HG02938 (cell line): Measurements from ENCODE around the gene DYRK3.

Experiments
- ATAC-seq: cut with Tn5 transposase; IDR thresholded peaks from one replicate; pipeline ENCODE4 v1.9.1; 2021; ENCODE audit warnings: mild to moderate bottlenecking, moderate library complexity; ENCODE audit not compliant: unreplicated experiment

Gene DYRK3

DNA sequence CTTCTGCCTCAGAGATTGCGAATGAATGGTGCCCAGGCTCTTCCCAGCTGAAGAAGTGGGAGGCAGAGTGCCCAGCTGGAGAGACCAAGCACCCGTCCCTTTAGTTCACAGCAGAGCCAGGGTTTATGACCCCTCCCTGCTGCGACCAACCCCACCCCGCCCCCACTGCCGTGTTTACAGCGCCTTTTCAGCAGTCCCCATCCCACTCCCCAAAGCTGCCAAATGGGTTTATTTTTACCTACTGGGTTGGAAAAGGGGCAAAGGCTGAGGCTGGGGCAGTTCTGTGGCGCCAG lies 23.6 kb downstream of the DYRK3 start:
- ATAC-seq, result no peak

DNA sequence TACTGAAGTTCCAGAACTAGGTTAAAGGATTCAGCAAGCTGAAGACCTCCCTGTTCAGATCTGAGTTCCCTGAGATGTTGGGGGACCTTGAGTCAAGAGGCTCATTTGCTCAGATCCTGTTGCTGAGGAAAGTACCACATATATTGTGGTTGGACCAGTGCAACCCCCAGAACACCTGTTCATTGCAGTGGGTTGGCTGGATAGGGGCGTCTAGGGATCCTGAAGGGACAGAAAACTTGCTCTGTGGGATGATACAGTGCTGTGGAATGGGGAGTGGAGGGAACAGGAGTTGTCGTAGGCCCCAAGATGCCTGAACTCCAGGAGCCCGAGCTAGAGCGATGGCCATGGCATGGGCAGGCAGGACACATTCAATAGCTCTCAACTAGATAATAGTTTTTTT lies 24.8 kb downstream of the DYRK3 start:
- no peak for ATAC-seq

DNA sequence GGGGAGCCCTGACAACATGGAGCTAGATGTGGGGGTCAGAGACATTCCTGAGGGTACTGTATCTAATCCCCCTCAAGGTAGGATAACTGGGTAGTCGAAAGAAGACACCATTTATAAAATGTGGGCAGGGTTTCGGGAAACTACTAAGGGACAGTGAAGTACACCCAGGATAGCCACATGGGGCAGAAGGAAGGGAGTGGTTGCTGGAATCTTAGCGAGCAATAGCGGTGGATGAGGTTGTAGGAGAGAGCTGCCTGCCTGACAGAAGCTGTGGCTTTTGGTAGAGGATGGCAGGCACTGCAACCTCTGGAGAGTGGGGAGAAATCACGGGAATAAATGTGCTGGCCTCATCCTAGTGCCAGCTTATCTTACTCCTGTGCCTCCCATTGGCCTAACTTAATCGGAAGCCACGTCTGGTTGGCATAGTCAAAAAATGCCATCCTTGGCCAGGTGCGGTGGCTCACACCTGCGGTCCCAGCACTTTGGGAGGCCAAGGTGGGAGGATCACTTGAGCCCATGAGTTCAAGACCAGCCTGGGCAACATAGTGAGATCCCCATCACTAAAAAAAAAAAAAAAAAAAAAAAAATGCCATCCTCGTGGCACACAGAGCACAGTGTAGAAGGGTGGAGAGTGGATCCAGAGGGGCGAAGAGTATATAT lies 26.0 kb downstream of the DYRK3 start:
- no peak for ATAC-seq

DNA sequence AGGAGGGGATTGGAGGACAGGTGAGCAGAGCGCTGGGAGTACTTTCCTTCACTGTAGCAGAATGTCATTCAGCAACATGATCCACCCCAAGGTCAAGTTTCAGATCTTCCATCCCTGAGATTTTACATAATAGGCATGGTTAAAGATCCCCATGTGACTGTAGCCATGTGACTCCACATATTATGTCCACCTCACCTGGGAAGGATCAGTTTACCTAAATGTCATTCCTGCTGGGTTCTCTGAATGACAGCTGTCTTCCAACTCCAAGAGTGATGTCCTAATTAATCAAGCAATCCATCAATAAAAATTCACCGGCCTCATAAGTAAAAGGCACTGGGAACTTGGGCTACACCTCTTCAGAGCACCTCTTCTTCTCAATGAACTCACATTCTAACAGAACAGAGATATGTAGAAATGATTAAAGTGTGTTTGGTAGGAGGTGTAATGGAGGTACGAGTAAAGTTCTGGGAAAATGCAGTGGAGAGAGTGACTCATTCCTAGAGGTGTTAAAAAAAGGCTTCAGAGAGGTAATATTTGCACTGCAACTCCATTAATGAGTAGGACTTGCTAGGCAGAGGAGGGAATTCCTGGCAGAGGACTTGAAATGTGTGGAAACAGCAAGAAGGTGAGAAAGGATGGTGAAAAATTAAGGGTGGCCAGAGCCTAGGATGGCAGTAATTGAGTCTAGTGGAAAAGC lies 27.2 kb downstream of the DYRK3 start:
- ATAC-seq, result no peak

DNA sequence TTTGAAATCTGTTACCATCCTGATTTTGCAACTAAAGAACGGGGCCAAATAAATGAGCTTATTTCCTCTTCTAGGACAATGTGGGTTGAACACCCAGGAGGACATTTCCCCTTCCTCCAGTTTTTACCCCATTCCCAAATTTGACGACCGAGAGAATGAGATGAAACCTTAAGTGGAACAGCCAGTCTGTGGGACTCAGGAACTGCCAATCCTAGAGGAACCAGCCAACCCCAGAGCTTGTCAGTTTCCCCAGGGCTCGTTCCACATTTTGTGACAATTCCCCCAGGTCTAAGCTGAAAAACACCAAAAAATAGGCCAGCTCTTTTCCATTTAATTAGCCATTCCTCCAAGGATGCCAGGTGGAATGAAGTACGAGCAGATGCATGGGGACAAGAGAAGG lies 28.0 kb downstream of the DYRK3 start:
- no peak for ATAC-seq

DNA sequence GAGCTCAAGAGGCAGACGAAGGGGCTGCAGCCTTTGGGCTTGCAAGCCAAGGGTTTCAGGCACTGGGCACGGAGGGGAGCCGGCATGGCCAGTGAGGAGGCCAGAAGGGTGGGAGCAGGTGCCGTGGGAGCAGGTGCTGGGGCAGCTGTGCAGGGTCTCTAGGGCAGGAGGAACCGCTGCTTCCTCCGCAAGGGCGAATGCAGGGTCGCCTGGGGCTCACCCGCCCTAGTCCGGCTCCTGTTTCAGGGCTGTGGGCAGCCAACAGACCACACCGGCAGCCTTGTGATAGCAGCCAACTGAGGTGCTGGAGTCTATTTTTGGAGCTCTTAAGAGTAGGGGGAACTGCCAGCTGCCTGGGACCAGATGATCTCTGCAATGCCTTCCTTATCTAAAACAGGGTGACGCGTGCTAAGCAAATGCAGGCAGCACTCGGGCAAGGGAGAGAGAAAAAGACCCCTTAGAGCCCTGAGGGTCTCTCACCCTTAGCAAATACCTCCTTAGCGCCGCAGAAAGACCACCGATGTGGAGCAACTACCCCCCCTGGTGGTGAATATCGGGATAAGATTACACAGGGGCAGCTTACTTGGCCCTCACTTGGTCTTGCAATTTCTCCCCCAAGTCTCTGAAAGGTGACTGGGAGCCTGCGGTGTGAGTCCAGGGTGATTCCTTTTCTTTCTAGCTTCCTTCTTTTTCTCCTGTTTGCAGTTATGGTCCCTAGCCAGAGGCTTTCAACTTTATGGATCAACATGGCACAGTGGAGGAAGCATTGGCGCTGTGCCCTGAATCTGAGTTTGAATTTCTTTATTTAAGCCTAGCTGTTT lies 28.7 kb downstream of the DYRK3 start:
- ATAC-seq, result no peak

DNA sequence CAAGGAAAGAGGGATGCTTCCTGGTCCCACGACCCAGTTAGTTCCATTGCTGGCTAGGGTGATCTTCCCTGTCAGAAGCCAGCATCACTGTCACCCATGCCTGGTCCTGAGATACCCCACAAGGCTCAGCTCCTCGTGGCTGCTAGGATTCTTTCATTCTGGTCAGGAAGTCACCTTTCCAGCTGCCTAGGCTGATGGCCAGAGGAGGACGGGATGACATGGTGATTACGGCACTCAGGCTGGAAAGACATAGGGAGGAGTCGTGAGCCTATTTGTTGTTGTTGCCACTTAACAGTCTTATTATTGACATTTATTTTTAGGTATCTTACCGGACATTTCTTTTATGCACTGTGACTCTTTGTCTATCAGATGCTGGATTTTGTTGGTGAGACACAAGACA lies 29.4 kb downstream of the DYRK3 start:
- no peak for ATAC-seq

DNA sequence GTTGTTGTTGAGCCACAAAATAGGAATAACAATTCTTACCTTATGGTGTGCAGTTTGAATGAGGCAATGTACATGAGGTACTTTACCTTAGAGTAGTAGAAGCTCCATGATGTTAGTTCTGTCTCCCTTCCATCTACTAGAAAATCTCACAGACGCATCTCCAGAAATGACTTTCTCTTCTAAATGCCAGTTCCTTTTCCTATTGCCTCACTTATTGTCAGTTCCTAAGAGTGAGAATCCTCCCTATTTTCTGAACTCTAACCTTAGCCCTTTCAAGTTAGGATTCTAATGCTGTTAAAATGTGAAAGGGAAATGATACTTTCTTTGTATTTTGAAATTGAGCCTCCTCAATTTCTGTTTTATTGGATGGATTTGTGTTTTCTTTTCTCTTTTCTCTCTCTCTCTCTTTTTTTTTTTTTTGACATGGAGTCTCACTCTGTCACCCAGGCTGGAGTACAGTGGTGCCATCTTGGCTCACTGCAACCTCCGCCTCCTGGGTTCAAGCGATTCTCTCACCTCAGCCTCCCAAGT lies 30.8 kb downstream of the DYRK3 start:
- ATAC-seq, result no peak

DNA sequence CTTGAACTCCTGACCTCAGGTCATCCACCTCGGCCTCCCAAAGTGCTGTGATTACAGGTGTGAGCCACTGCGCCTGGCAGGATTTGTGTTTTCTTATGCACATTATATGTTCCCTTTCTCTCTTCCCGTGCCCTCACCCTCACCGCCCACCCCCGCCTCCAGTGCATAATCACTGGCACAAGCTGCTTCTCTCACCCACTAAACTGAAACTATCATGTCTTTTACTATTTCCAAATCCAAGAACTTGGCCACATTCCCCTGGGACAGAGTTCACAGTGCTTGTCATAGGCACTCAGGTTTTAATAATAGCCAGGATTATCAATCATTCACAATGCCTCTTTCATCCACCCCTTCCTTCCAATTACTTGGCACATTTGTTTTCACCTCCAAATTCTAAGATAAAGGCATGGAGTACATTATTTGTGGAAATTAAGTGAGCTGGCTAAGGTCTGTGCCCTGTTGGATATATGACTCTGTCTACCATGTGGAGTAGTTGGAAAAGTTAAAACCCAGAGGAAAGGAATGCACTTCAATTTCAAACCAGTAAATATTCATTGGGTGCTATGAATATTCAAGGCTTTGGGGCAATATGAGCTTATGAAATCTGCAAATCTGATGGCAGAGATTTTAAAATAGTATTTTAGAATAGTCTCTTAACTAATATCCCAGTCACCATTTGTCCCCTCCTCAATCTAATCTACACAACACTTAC lies 31.8 kb downstream of the DYRK3 start:
- ATAC-seq, result no peak

DNA sequence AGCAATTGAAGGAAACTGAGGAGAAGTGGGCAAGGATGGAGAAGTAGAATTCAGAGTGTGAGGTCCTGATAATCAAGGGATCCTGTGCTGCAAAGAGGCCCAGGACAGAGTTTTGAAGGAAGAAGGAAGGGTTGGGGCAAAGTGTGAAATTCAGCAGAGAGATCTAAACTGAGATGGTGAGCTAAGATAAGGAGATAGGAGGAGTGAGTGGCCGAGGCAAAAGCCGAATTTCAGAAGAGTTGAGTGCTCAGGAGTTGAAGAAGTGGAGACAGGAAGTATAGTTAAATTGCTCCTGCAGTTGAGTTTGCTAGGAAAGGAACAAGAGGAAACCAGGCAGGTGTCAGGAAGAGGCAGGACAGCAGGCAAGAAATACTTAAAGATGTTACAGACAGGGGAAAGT lies 33.0 kb downstream of the DYRK3 start:
- no peak for ATAC-seq

DNA sequence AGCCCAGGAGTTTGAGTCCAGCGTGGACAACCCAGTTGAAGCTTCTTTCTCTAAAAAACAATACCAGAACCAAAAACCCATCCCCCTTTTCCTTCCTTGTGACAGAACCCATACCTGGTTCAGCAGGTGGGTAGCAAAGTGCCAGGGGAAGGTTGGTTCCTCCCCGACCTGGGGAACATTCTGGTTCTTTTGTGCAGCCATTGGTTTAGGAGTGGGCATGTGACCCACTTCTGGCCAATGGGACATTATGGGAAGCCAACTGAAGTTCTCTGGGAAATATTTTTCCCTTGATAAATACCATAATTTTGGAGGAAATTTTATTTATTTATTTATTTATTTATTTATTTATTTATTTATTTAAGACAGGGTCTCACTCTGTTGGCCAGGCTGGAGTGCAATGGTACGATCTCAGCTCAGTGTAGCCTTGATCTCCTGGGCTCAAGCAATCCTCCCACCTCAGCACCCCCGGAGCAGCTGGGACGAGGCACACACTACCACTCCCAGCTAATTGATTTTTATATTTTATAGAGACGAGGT lies 33.6 kb downstream of the DYRK3 start:
- no peak for ATAC-seq

DNA sequence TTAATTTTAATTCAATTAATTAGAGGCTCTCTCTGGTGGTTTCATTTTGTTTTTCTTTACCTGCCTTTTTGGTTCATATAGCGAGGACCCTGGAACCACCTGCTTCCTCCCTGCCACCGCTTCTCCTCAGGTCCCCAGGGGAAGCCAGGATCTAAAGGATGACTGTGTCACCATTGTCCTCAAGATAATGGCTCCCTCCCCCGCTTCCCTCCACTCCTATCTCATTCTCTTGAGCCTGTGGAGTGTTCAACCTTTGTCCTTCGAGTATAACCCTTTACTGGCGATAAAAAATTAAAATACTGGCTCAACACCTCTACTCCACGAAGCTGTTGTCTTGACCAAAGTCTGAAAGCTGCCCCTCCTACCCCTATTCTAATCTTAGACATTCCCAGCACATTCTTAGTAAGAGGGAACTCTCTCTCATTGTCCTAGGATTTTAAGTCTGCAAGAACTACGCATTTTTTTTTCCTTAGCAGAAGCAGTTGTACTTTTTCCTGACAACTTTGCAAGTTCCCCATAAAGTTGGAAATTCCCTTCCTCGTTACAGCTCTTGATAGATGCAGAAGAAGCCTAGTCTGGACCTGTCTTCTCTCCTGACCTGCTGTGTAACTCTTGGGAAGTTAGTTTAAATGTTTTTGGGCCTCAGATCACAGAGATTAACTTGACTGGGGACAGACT lies 36.8 kb downstream of the DYRK3 start:
- ATAC-seq, result no peak

DNA sequence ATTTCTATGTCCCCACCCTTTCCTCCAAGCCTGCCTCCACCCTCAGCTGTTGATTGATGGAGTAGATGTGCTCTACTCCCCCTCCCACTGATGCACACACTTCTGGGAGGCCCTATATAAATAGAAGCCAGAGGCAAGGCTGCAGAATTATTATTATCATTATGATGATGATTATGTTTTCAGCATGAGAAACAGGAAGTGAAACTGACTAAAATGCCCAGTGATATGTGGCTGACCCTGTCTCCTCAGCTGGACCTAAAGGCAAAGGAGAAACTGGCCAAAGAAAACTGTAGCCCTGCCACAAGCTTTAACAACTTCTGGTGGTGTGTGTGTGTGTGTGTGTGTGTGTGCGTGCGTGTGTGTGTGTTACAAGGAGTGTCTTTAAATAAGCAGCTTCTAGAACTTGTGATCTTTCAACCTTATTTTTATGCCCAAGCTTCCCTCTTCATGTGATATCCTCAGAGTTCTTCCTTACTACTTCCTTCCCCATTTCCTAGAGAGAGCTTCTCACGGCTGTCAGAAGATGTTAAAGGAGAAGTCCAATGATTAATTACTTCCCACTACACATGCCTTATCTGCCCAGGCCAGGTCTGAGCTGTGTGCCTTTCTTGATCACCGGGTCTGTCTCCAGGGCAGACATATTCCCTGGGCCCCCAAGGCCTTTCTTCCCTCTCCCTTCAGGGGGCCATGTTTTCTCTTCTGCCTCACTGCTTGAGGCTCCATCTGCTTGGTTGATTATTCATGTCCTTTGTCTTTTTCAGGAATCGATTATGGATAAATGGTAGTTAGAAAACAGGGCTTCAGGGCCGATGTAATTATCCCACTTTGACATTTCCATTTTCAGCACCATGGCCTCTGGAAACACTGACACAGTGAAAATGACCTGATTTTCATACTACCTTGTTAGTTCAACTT lies 37.8 kb downstream of the DYRK3 start:
- ATAC-seq, result no peak

DNA sequence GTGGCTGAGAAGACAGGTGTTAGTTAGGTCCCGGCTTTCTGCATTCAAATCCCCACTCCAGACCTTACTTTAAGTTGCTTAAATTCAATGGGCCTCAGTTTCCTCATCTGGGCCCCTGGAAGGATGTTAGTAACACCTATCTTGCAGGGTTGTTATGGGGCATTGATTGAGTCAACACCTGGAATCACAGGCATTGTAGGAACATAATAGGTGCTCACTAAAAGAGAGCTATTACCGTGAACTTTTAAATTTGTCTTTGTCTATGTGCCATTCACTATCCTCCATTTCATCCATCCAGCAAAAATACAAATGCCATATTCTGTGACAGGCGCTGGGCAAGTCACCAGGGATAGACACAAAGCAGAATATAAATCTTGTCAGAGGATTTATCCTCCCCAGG lies 38.9 kb downstream of the DYRK3 start:
- no peak for ATAC-seq

DNA sequence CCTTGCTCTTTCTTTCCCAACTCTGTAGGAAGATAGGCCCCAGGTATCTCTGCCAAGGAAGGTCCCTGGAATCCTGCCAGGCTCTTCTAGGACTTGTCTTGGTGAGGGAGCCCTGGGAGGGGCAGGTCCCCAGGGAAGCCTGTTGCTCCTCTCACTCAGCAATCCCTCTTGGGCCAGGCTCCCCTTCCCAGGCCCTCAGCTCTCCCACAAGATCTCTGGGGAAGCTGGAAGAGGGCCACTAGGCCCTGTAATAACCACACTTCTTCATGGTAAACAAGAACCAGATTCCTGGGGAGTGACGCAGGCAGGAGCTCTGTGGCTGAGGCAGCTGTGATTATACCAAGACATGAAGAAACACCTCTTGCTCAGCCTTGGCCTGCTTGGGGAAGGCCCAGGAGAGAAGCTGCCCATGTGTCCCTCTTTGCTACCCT lies 39.4 kb downstream of the DYRK3 start:
- ATAC-seq, result no peak

DNA sequence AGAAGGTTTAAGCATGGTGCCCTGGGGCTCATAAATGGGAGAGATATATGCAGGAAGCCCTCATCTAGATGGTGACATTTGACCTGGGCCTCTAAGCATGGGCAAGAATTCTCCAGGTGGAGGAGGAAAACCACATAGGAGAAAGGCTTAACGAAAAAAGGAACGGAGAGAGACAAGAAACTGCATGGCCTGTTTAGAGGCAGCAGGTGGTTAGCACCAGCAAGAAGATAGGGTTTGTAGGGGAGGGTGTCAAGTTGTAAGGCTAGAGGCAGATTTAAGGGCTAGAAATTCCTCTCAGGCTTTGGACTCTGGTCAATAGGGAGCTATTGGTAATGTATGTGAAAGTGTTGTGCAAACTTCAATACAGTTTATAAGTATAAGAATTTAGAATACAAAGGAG lies 41.2 kb downstream of the DYRK3 start:
- no peak for ATAC-seq

DNA sequence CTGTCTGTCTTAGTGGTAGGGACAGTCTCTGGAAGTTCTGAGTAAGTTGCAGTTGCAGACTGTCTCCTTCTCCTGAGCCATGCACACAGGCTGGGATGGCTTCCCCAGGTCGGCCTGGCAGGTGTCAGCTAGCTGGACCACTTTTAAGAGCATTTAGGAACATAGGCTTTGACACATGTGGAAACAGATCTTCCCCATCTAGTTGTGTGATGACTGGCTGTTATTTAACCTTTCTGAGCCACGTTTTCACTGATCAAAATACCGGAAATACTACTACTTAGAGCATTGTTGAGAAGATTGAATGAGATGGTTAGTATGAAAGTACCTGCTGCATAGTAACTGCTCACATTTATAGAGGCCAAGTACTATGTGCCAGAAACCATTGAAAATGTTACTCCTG lies 43.2 kb downstream of the DYRK3 start:
- ATAC-seq, result no peak

DNA sequence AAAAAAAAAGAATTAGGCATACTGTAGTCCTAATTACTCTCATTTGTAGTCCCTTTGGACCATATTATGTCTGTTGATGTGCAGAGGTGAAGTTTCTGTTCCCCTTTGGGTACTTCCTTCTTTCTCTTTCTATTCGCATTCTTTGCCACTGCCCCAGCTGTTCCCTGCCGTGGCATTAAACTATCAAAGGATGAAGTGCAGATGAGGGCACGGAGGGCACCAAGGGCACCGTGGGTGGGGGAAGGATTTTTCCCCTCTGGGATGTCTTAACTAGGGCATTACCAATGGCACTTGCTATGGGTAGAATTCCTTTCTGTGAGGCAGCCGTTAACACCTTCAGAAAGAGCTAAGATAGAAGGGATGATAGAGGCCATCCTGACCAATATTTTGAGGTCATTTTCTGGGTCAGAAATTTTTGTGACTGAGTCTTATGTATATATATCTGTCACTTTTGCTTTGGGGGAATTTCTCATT lies 44.4 kb downstream of the DYRK3 start:
- ATAC-seq, result peak; percentile 90

DNA sequence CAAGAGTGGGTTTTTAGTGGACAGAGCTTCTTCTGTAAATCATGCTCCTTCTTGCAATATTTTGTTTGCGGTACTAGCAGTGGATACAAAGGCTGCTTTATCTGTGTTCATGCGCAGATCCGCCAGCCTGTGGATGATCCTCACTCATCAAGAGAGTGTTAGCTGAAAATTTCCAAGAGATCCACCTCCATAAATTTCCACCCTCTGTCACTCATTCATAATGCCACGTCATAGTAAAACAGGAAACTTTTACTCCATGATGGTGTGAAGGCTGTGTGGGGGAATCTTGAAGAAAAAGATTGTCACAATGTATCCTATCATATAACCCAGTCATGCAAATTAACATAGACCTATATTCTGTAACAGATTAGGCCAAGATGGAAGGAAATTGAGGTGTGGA lies 44.9 kb downstream of the DYRK3 start:
- no peak for ATAC-seq
